Astrocyte of the hippocampus (primary cell): Measurements from ENCODE around the gene PPBP.

ENCODE experiments used
- DNase-seq: peaks from one replicate; pipeline ENCODE4 v3.0.0; 2011; ENCODE audit warnings: low read depth, low spot score

Gene PPBP

DNA sequence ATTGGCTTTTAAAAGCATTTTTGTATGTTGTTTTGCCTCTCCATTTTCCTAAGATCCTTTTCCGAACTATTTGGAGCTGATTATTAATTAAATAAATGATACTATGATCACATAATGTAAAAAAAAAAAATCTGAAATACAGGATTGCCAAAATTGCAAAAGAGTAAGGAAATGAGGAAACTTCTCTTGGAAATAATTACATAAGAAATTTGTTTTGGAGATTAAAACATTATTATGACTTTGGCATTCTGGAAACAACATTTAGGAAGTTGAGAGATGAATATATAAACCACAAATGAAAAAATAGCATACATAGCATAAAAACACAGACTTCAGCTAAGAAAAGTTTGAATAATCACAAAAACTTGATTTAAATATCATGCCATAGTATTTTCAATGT lies 39.7 kb downstream of the PPBP start:
- no peak for DNase-seq

DNA sequence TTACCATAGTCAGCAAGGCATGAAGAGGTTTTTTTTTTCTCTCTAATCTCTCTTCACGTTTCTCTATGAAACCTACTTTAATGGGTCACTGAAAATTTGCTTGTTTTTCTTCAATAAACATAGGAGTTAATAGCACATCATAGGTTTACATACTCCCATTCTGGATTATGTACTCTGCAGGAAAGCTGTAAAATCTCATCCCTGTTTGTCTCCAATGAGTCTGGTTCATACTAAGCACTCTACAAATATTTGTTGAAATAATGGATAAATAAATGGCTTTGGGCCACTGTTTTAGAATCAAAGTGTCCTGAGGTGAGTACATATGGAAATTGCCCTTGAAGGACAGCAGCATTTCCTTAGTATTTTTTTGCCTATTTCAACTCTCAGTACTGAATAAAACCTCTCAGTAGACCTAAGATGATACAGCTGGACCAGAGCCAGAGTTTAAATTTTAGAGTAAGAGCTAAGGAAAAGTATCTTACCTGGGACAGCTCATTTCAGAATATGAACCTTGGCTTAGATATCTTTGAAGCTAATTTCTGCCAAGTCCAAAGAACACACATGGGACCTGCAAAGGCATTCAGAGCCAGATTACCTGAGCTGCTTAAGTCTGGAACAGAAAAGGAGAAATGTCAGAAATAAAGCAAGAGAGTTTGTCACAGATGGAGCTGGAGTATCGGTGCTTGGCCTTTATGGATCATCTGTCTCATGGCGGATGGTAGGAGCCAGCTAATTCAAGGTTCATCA lies 40.6 kb downstream of the PPBP start:
- DNase-seq: no peak

- DNase-seq: no peak
Observed at GRCh38 chr4:73945674-73946449, 42.1 kb downstream of the PPBP start.

GRCh38 chr4:73945140-73945539 lies 42.9 kb downstream of the PPBP start:
- DNase-seq: no peak

- DNase-seq: peak; percentile 34
Observed at GRCh38 chr4:73944061-73944875, 43.7 kb downstream of the PPBP start.

DNA sequence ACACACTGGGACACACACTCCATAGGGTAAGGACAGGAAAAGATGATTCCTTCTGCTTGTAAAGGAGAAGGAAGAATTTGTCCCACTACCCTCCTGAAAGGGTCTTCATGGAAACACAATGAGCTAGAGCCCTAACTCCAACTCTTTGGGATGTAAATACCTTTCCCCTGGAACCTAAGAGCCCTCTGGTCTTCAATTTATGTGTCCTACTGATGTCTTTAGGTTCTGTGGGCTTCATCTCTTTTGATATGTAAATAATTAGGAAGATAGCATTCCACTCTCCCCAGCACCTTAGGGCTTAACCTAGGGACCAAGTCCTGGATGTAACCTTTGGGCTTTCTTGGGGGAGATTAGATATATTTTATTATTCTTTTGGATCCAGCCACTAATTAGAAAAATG lies 44.4 kb downstream of the PPBP start:
- no peak for DNase-seq

GRCh38 chr4:73936969-73937368 lies 51.0 kb downstream of the PPBP start:
- DNase-seq: no peak
